Measurements from ENCODE around the gene ARHGEF2.

The ARHGEF2 gene

DNA sequence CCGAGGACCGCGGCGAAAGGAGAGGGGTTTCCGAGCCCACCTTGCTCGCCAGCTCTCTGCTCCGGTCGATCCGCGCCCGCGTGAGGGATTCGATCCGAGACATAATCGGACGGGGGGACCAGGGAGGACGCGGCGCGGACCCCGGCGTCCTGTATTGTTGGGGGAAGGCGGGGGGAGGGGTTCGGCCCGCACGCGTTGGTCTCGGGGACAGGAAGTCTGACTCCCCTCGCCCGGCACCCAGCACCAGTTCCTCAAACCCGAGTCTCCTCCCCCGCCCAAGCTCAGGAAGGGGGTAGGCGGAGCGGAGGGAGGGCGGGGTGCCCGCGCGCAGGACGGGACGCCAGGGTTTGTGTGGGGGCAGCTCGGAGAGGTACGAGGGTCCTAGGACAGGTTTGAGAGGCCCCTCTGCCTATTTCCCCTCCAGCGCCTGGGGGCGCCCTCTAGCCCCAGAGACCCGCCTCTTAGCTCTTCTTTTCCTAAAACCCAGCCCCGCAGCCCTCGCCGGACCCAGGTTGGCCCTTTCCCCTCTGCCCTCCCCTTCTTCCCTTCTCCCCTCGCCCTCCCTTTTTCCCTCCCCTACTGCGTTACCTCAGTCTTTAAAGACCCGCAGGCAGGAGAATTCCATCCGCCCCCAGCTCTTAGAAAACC lies at the start of gene ARHGEF2:
TSS of gene ARHGEF2 (minus strand) at position 223 of the 648 bp plus-strand sequence. CDS start at position 103, 120 bp downstream.
- peak in 3 of 4 experiments; percentile 57 to 83 (median 72) for DNase-seq (ENCODE audit: low read depth in 4 of 4, low spot score in 1 of 4)

DNA sequence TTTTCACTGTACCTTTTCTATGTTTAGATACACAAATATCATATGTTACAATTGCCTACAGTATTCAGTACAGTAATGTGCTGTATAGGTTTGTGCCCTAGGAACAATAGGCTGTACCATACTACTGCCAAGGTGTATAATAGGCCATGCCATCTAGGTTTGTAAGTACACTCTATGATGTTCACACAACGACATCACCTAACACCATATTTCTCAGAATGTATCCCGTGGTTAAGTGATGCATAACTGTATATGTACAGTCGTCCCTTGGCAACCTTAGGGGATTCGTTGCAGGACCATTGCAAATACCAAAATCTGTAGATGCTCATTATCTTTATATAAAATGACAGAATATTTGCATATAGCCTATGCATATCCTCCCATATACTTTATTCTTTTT lies 48.2 kb upstream of the ARHGEF2 start:
- DNase-seq (ENCODE audit: low read depth in 4 of 4, low spot score in 1 of 4) = no peak

DNA sequence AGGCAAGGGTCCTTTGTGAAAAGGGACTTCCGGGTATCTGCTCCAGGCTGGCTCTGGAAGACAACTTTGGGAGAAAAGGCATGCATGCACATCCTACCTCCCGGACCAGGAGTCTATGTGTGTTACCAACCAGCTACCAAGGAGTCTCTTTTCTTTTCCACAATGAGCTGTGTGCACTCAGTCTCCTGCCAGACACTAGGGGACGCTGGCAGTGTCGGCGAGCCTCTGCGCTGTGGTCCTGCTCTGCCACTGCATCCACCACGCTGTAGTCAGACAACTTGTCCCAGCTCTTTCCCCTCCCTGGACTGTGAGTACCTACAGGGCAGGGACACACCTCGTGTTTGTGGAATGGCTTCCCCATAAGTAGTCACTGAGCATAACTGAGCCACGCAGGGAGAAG lies 47.5 kb upstream of the ARHGEF2 start:
- peak in 1 of 4 experiments; percentile 5 for DNase-seq (ENCODE audit: low read depth in 4 of 4, low spot score in 1 of 4)

DNA sequence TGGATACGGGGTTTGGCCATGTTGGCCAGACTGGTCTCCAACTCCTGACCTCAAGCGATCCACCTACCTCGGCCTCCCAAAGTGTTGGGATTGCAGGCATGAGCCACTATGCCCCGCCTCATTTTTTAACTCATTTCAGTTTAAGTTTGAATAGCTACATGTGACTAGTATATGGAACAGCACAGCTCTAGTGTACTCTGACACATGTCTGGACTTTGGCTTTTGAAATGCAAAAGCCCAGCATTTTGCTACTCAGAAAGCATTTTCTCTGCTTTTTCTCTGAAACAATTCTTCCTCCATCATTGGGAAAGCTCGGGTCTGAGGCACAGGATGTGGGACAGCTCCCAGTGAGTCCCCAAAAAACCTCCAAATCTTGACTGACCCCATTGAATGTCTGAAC lies 46.5 kb upstream of the ARHGEF2 start:
- no peak for DNase-seq (ENCODE audit: low read depth in 4 of 4, low spot score in 1 of 4)

DNA sequence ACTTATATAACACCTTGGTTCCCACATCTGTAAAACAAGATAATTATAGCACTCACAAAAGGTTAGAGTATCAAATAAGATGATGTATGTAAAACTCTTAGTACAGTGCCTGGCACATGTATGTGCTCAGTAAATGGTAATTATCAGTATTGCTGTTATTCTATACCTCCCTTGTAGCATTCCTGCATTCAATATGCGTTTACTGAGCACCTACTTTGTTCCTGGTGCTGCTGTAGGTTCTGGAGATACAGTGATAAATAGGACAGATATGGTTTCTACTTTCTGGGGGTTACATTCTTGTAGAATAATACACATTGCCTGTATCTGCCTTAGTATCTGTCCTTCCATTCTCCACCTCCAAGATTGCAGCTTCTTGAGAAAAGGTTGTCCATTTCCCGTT lies 43.6 kb upstream of the ARHGEF2 start:
- no peak for DNase-seq (ENCODE audit: low read depth in 4 of 4, low spot score in 1 of 4)

DNA sequence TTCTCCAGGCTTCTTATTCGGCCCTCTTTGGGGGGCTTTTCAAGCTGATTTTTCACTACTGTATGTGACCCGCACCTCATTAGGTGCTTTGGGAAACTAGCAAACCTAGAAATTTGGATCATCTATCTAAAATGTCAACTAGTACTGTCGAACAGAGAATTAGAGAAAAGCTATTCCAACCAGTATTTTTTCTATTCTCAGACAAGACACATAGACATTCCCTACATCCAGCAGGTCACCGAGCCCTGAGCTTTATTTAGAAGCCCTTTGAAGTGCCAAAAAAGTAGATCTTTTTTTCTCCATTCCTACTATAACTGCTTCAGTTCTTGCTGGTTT lies 42.7 kb upstream of the ARHGEF2 start:
- no peak for DNase-seq (ENCODE audit: low read depth in 4 of 4, low spot score in 1 of 4)

DNA sequence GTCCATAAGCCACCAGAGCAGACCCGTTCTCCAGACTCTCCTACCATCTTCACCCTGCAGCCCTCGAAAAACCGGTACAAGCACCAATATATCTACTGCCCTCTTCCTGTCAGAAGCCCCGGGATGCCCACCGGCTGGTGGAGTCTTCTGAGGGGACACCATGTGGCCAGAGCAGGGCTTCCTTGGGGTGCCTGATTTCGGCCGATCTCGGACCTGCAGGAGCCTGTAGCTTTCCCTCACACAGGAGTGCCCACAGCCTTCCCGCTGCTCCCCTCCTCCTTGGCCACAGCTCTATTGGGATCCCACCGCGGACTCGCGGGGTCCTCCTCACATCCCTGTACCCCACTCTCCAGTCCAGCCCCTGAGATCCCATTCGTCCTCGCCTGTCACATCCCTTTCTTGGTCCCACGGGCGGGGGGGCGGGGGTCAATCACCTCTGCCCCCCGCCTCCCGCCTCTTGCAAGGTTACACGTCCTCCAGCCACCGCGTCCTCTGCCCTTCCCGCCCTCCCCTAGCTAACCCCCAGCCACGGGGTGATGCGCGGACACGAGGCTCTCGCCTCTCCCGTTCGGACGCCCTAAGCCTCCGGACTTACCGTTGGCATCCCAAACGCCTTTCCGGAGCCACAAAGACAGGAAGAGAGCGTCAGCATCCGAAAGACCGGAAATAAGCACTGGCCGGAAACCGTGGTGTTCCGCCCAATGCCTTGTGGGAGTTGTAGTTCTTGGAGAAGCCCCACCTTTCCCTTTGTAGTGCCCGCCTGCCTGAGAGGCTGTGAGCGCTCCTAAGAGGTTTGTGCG lies 42.1 kb upstream of the ARHGEF2 start, which contains the start of gene SSR2:
TSS of gene SSR2 (minus strand) at position 659 of the 800 bp plus-strand sequence. CDS start 784 bp downstream, outside the sequence.
- DNase-seq (ENCODE audit: low read depth in 4 of 4, low spot score in 1 of 4) = peak; percentile 57 to 84 (median 67)

DNA sequence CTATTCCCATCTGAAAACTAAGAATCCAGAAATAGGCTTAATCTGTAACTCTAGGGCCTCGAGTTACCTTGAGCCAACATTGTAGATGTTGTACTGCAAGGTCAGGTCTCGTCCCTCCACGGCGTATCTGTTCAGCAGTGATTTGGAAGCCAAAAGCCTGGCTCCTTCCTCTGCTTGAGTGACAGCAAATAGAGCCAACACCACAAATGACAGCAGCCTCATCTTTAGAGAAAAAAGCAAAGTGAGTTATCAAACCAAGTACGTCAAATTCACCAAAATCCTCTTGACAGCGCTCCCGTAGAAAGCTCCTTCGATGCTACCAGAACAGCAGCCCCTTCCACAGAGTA lies 41.6 kb upstream of the ARHGEF2 start:
- no peak for DNase-seq (ENCODE audit: low read depth in 4 of 4, low spot score in 1 of 4)

DNA sequence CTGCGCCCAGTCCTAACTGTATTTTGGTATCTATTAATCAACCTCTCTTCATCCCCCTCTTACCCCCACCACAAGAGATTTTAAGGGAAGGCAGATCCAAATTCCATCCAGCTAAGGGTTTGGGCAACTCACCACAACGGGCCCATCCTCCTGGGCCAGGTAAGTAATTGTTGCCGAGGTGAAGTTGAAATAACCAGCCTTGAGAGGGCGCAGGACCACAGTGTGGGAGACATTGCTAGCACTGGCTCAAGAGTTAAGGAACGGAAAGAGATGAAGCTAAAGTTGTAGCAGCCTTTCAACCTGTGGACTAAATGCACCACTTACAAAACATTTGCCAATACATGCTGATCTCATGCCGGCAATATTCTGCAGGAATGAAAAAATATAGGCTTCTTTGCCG lies 36.5 kb upstream of the ARHGEF2 start:
- DNase-seq (ENCODE audit: low read depth in 4 of 4, low spot score in 1 of 4) = no peak

DNA sequence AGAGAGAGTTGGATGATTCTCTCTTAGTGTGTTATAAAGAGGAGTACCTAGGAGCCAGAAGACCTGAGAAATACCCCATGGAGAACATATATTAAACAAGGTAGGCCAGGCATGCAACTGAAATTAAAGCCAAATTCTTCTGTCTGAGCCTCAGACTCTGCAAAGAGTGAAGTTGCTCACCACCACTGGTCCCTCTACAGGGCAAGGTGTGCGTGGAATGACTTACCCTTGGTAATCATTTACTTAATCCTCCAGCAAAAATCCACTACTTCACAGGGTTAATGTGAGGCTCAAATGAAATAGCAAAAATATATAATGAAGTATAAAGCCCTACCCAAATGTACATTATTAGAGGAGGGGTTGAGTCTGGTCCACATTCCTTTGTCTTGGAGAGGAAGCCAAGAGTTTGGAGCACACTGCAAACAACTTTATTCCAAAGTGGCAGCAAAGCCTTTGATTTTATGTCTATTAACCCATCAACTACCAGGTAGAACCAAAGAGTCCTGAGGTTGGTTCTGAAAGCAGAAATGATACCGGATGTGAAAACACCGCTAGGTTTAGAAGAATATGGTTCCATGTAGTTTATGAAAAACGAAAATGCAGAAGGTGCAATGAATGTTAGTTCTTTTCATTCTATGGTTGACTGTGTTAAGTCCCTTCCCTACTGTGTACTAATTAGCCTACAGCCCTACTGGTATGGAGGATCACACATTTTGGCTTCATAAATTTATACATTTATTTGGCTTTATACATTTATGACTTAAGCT lies 33.9 kb upstream of the ARHGEF2 start:
- DNase-seq (ENCODE audit: low read depth in 4 of 4, low spot score in 1 of 4) = no peak

DNA sequence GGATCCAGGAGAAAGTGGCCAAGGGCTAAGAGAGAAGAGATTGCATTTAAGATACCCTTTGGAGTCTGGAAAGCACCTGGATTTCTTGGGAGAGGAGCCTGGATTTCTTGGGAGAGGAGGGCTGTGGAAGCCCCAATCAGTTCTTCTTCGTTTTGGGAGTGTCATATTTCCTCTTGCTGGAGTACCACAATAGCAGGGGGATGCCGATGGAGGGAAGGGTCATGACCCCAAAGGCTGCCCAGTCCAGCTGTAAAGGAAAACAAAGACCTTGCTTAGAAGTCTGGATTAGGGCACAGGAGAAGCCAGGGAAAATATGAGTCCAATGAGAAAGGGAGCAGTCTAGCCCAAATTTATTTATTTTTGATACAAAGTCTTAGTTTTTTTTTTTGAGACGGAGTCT lies 31.1 kb upstream of the ARHGEF2 start:
- no peak for DNase-seq (ENCODE audit: low read depth in 4 of 4, low spot score in 1 of 4)

DNA sequence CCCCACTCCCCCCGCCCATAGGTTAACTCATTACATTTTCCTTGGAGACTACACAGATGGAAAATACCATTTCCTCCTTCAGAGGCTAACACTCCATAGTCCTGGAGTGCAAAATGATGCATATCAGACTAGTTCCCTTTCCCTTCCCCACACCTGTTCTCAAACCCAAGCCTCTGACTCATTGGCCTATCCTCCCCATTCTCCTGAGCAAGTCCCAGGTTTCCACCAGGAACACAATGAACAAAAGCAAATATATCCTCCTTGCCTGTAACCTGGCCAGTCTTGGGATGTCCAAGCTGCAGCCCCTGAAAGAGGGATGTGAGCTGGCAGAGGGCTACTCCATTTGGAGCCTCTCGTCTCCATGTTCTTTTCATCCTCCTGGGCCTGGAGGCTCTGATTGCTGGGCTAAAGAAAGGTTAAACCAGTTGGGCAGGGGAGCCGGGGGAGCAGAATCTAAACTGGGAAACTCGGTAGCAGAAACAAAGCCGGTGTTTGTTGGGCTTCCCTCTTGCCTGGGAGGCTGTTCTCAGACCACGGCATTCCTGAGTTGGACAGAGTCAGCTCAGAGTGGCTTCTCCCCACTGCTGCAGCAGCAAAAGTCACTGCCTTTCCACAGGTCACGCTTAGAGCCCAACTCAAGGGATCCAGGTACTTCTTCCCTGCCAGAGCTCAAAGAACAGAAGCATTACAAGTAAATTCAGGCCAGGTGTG lies 28.5 kb upstream of the ARHGEF2 start:
- DNase-seq (ENCODE audit: low read depth in 4 of 4, low spot score in 1 of 4) = no peak

DNA sequence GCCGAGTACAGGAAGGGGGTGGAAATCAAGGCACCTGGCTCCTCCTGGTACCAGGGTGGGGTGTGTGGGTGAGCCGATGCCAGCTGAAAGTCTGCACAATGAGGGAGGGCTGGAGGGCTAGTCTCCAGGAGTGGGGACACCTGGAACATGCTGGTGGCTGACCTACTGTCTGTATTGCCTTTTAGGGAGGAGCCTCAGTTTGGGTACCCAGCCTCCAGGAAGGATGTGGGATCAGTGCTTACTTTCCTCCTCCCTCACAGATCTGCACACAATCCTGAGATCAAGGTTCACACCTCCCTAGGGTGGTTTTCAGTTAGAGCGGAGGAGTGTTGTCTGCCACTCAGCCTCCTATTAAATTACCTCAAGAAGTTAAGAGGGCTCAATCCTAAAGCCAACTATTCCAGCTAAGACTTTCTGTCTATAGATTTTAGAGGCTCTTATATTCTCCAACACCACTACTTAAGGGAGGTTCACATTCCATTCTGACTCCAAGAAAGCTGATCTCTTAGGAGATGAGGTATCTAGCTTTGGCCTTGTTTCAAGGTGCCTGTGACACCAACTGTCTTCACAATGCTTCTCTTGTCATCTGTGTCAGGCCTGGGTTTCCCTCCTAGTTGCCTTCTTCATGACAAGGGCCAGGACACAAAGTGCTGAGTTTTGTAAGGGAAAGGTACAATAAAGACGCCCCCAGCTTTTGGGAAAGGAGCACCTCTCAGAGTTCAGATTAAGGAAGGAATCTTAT lies 26.7 kb upstream of the ARHGEF2 start:
- no peak for DNase-seq (ENCODE audit: low read depth in 4 of 4, low spot score in 1 of 4)

DNA sequence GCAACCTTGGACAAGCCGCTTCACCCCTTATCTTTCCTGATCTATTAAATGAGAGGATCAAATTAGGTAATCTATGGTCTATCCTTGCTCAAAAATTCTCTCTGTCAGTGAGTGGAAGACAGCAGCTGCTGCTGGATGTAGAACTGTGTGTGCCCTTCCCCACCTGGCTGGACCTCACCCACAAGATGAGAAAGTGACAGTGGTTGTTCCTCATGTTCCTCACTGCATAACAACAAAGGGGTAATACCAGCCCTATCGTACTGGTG lies 25.5 kb upstream of the ARHGEF2 start:
- no peak for DNase-seq (ENCODE audit: low read depth in 4 of 4, low spot score in 1 of 4)

DNA sequence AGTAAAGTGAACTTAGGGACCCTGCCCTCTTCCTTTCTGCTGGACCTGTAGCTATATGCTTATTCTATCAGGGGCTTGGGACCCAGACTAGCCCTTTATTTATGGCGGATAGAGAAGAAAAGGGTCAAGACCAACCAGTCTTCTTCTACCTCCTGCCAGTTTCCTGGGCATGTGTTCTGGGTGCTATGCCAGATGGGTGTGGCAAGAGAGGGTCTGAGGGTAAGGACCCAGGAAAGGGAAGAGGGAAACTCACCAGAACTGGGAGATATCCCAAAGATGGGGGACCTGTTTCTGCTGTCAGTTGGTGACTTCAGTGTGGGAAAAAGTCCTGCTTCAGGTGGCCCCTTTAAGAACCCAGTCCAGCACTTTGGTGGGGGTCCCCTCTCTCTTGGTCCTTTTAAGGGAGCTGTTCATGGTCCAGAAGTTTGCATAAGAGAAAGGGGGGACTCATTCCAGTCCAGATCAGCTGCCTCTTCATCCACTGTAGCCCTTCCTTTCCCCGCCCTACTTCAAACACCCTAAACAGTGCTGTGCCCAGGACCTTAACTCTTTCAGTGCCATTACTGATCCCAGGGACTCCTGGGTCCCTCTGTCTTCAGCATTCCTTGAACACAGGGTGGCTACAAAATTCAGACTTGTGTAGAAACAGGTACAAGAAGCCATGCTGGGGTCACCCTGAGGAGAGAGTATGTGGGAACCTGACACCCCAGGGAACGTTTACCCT lies 24.0 kb upstream of the ARHGEF2 start:
- DNase-seq (ENCODE audit: low read depth in 4 of 4, low spot score in 1 of 4) = no peak

DNA sequence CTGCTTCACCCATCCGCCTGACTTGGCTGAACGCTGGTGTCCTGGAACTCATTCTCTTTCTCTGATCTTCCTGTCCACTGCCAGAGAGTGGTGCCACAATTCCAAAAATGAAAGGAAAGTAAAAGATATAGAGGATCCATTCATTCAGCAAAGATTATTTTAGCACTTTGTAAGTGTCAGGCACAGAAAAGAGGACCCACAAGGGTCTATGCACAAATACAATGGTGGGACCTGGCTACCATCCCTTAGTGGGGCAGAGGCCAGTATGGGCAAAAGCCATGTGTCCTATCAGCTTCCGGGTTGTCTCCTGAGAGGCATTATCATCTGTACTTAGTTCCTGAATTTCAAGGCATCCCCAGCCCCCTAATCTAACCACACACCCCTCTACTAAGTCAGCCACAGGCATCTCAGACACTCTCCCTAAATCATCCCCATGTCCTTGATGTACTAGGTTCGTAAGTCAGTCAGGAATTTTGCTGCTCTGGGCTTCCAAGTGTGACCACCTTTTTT lies 23.4 kb upstream of the ARHGEF2 start:
- DNase-seq (ENCODE audit: low read depth in 4 of 4, low spot score in 1 of 4) = no peak

DNA sequence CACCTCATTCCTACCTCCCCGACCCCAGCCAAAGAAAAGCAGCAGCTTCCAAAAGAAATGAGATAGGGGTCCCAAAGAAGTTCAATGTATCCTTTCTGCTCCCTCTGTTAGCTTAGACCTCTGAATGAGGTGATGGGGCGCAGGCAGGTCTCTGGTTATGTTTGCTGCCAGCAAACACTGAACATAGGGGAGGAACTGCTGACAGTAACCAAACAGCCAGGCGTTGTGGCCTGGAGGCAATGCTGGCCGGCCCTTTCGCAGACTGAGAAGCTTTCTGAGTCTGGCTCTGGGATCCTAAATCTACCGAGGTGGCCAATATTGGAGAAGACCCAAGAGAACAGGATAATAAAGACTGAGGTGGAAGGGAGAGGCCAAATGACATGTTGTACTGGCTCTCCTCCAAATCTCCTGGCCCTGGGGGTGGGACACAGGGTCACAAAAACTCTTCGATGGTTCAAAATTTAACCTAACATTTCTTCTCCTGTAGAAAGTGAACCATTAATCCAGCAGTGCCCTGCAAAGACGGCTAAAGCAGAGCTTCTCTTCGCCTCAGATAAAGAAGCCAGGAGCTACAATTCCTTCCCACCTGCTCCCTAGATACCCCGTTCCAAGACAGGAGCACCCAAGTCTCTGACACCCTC lies 22.8 kb upstream of the ARHGEF2 start:
- DNase-seq (ENCODE audit: low read depth in 4 of 4, low spot score in 1 of 4) = no peak

DNA sequence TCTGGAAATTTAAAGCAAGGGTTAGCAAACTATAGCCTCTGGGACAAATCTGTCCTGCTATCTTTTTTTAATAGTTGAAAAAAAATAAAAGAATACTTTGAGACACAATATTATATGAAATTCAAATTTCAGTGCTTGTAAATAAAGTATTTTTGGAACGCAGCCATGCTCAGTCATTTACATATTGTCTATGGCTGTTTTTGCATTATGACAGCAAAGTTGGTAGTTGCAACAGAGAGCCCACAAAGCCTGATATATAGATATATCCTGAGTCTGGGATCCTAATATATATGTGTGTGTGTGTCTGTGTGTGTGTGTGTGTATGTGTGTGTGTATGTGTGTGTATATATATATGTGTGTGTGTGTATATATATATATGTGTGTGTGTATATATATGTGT lies 21.6 kb upstream of the ARHGEF2 start:
- DNase-seq (ENCODE audit: low read depth in 4 of 4, low spot score in 1 of 4) = no peak

DNA sequence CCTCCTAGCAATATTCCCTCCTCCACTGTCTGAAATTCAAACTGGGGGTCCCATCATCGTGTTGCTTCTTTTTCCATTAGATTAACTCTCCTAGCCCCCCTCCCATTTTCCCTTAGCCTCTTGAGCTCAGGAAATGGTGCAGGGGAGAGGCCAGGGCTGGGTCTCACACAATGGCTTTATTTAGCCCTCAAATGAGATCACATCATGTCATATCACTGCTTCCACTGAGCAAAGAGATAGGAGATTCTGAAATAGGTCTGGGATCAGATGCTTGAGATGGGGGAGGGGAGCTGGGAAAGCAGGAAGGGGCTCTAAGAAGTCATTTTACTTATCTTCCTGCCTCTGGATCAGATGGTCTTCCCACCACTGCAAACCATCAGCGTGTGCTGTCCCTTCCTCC lies 17.8 kb upstream of the ARHGEF2 start:
- no peak for DNase-seq (ENCODE audit: low read depth in 4 of 4, low spot score in 1 of 4)

DNA sequence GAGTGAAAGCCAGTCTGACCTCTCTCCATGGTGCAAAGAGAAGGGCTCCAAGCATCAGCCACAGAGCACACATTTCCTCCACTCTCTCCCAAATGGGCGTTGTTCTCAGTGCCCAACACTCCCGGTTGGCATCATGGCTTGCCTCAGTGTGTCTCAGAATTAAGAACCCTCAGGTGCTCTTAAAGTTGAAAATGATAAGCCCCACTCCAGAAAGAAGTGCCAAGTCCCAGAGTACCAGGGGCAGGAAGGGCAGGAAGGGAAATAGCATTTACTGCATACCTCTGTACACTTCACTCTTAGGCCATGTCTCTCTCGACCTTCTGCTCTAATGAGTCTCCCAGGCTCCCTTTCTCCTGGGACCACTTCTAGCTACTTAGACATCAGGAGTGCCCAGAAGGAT lies 15.2 kb upstream of the ARHGEF2 start:
- no peak for DNase-seq (ENCODE audit: low read depth in 4 of 4, low spot score in 1 of 4)
